Mammary epithelial cell (primary cell): ENCODE data around the gene SLC16A3.

Experiments used
- EZH2 ChIP-seq: IDR thresholded peaks from 2 replicates; pipeline ENCODE4 v1.6.1; 2012; ENCODE audit warnings: low read length, inconsistent platforms, borderline replicate concordance
- TF ChIP-seq, protein P1 (sequence below), 2 donors: IDR thresholded peaks in 1 of 2; conservative IDR thresholded peaks in 1 of 2; 2 replicates each; pipeline ENCODE4 v1.5.1; 2011 to 2012; ENCODE audit warnings: inconsistent platforms in 2 of 2, low read length in 2 of 2, mild to moderate bottlenecking in 2 of 2, control low read depth in 1 of 2, low read depth in 1 of 2; ENCODE audit not compliant: insufficient read depth in 1 of 2; ENCODE audit errors: extremely low read depth in 1 of 2

DNA sequence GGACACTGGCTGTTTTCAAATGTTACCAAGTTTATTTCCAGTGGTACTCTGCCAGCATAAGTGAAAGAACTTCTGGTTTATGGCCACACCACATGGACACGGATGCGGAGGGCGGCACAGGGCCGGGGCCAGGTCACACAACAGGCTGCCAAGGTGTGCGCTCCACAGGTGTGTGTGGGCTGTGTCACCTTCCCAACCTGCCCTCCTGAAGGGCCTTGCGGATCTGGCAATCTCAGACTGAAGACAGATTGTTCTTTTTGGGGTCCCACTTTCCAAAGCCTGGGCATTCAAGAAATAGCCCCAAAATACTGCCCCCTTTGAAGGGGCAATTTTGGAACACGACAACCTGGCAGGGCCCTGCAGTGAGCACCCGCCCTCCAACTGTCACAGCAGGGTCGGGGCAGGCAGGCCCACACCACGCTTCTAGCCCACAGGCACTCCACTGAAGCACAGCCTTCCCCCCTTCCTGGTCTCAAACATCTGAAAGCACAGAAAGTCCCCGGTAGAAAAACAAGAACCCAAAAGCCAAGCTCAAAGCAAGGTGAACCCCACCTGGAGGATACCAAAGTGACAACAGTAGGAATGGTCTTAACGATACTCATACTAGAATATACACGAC, 41.1 kb downstream of the SLC16A3 start:
- TF ChIP-seq, protein P1, sequence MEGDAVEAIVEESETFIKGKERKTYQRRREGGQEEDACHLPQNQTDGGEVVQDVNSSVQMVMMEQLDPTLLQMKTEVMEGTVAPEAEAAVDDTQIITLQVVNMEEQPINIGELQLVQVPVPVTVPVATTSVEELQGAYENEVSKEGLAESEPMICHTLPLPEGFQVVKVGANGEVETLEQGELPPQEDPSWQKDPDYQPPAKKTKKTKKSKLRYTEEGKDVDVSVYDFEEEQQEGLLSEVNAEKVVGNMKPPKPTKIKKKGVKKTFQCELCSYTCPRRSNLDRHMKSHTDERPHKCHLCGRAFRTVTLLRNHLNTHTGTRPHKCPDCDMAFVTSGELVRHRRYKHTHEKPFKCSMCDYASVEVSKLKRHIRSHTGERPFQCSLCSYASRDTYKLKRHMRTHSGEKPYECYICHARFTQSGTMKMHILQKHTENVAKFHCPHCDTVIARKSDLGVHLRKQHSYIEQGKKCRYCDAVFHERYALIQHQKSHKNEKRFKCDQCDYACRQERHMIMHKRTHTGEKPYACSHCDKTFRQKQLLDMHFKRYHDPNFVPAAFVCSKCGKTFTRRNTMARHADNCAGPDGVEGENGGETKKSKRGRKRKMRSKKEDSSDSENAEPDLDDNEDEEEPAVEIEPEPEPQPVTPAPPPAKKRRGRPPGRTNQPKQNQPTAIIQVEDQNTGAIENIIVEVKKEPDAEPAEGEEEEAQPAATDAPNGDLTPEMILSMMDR (conservative IDR thresholded peaks at IDR 0.05 in 1 of 2, IDR thresholded peaks at IDR 0.05 in 1 of 2; ENCODE audit: extremely low read depth in 1 of 2, insufficient read depth in 1 of 2, low read depth in 1 of 2, low read length in 2 of 2) = no peak
- TF ChIP-seq EZH2 = no peak
